GM18502 (cell line): ENCODE measurements around the gene PLEKHO1.
"Not testable (repeated sequence)": the region's sequence is repeated elsewhere in the genome, so short reads cannot be mapped to it uniquely, and the experiment has no call there.

Source experiments
- ATAC-seq: cut with Tn5 transposase; IDR thresholded peaks from one replicate; pipeline ENCODE4 v1.9.1; 2021; ENCODE audit warnings: mild to moderate bottlenecking; ENCODE audit not compliant: unreplicated experiment, poor library complexity

Gene PLEKHO1, protein sequence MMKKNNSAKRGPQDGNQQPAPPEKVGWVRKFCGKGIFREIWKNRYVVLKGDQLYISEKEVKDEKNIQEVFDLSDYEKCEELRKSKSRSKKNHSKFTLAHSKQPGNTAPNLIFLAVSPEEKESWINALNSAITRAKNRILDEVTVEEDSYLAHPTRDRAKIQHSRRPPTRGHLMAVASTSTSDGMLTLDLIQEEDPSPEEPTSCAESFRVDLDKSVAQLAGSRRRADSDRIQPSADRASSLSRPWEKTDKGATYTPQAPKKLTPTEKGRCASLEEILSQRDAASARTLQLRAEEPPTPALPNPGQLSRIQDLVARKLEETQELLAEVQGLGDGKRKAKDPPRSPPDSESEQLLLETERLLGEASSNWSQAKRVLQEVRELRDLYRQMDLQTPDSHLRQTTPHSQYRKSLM

GRCh38 chr1:150149271-150150132 lies at the start of gene PLEKHO1:
Gene PLEKHO1, plus strand, starts transcription at chr1:150149916. Its CDS starts 342 bp downstream, at chr1:150150258.
- peak; percentile 51 for ATAC-seq

DNA sequence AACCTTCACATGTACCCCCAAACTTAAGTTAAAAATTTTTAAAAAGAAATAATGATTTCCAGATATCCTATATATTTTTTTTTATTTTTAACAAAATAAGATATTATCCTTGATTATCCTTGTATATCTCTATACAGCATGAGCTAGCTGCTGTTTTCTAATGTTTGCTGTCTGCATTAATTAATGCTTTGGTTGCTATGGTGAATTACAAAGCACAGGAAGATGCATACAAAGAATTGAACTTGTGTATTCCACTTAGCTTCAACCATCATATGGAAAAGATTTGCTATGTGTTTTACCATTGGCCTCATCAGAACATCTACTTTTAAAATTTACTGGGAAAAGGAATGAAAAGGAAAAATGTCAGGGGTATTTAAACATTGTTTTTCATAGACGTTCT lies 46.7 kb upstream of the PLEKHO1 start:
- no peak for ATAC-seq

DNA sequence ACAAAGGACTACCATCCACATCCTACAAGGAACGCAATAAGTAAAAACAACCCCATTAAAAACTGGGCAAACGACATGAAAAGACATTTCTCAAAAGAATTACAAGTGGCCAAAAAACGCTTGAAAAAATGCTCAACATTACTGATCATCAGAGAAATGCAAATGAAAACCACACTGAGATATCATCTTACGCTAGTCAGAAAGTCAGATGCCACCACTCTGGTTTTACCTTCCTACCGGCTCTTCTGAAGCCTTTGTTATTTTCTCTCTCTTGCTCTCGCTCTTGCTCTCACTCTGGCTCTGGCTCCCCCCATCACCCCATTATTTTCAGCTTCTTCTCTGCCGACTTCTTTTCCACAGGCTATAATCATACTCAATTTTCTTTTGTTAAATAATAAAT lies 43.4 kb upstream of the PLEKHO1 start:
- no peak for ATAC-seq

DNA sequence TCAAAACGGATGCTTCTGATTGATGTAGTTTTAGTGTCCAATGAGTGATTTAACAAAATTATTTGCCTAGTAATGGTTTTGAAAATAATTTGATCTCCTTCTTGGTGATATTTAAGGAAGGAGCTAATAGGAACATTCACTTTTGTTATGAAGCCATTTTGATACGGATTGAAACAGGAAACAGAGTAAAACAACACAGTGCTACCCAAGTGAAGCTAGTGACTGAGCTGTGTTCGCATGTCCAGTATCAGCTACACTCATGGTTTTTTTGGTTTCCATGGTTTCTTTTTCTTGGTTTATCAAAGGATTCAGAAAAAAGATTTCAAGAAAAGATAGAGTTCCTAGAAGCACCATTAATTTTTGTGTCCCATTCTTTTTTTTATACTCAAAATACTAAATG lies 40.1 kb upstream of the PLEKHO1 start:
- no peak for ATAC-seq

DNA sequence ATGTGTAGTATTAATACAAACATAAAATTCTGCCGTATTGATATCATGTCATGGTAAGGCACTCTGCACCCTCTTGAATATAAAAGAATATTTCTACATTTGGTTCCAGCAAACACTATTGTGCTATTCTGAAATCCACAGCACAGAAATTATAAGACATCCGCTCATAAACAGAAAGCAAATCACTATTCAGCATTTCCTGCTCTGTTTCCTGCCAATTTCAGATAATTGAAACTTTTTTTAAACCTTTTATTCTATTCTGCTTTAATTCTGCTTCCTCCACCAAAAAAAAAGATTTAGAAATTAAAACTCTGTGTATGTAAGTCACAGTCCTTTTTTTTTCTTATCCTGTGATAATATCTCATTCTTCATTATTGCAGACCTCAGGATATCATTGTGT lies 39.6 kb upstream of the PLEKHO1 start:
- no peak for ATAC-seq

GRCh38 chr1:150111670-150112069 lies 38.0 kb upstream of the PLEKHO1 start:
- ATAC-seq = no peak

GRCh38 chr1:150115121-150115520 lies 34.6 kb upstream of the PLEKHO1 start:
- ATAC-seq = no peak

DNA sequence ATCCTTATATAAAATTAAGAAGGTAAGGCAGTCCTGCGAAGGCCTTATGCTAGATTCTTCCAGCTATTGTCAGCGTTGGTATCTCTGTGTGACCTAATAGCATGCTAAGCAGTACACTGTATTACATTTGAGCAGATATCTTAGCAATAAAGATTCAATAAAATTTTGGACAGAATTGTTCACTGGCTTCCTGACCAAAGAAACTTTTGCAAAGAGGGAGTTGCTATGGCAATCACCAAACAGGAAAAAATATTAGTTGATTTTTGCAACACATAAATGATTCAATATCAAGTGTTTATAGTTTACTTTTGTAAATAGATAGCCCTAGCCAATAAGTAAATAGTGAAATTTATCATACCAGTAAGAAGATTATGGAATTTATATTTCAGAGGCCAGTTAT lies 31.0 kb upstream of the PLEKHO1 start:
- ATAC-seq = no peak

- ATAC-seq = no peak
Observed at GRCh38 chr1:150121236-150121862, 28.4 kb upstream of the PLEKHO1 start.

DNA sequence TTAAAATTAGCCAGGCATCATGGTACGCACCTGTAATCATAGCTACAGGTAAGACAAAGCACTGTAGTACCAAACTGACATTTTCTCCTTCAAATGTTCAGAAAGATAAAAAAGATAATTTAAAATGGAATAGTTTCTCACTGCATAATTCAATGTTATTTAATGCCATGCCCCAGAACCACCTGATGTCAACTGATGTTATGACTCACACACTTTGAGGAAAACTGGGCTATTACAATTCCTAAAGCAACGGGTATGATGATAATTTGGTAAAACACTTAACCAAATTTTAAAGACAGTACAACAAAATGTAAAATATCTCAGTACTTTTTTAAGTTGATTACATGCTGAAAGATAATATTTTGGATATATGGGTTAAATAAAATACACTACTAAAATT lies 22.9 kb upstream of the PLEKHO1 start:
- ATAC-seq = no peak

DNA sequence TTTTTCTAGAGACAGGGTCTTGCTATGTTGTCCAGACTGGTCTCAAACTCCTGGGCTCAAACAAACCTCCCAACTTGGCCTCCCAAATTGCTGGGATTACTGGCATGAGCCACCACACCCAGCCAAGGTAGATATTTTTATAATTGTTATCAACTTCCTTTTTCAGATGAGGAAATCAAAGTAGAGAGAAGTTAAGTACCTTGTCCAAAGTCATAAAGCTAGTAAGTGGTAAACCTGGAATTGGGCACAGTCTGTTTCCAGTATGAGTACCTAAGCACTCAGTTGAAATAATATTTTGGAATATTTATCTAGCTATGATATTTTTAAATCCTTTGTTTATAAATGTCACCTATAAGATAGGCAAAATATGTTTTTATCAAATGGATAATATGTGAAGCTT lies 22.3 kb upstream of the PLEKHO1 start:
- no peak for ATAC-seq

DNA sequence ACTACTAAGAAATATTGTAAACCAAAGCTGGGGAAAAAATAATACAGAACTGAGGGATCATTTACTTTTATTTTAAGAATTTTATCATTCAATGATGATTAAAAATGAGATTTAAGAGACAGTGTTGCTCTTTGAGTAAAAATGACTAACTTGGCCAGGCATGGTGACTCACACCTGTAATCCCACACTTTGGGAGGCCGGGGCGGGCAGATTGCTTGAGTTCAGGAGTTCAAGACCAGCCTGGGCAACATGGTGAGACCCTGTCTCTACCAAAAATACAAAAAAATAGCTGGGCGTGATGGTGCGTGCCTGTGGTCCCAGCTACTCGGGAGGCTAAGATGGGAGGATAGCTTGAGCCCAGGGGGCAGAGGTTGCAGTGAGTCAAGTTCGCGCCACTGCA lies 21.8 kb upstream of the PLEKHO1 start:
- ATAC-seq = no peak

- no peak for ATAC-seq
Observed at GRCh38 chr1:150132372-150132771, 17.3 kb upstream of the PLEKHO1 start.

GRCh38 chr1:150134537-150134936 lies 15.2 kb upstream of the PLEKHO1 start:
- ATAC-seq = no peak

GRCh38 chr1:150135400-150135799 lies 14.3 kb upstream of the PLEKHO1 start:
- ATAC-seq = not testable (repeated sequence)

DNA sequence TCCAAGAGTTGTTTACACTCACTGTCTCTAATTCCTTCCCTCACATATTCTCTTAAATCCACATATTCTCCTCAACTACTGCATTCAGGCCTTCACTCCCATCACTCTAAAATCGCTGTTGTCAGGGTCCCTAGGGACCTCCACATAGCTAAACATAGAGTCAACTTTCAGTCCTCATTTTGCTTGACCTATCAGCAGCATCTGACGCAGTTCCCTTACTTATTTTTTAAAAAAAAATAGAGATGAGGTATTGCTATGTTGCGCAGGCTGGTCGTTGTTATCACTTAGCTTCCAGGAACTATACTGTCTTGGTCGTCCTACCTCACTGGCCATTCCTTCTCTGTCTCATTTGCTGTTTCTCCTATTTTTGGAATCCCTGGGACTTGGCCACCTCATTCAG lies 11.7 kb upstream of the PLEKHO1 start:
- ATAC-seq = no peak

GRCh38 chr1:150141452-150141851 lies 8.3 kb upstream of the PLEKHO1 start:
- no peak for ATAC-seq

DNA sequence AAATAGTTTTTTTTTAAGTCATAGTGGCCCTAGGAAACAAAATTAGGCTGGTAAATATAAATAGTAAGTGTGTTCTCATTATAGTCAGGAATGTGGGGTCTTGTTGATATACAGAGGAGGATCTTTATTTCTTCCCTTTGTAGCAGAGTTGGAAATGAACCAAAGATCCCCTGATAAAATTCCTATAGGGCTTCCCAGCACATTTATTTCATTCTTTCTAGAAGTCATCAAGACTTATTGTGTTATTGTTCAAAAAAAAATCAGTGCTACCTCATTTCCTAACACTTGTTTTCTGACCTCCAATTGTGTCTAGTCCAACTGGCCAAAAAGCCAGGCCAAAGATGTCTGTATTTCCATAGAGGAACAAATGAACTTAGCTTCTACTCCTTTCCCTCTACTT lies 7.6 kb upstream of the PLEKHO1 start:
- no peak for ATAC-seq

GRCh38 chr1:150144606-150145005 lies 5.1 kb upstream of the PLEKHO1 start:
- ATAC-seq = no peak

DNA sequence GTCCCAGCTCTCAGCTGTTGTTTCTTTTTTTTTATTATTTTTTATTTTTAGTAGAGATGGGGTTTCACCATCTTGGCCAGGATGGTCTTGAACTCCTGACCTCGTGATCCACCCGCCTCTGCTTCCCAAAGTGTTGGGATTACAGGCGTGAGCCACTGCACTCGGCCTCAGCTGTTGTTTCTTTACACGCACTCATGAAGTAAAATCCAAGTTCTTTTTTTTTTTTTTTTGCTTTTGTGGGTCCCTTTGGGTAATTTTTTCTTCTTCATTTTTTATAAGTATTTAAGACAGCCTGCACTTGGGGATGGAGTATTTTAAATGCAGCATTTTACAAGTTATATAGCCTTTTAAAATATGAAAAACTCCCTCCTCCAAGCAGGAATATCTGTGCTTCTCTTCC lies 3.7 kb upstream of the PLEKHO1 start:
- ATAC-seq = not testable (repeated sequence)
